Superior temporal gyrus (tissue), 1 donor: ENCODE results near the gene SIPA1L3.

Experiments used
- DNase-seq: peaks from one replicate; pipeline ENCODE4 v3.0.0-alpha.2; 2016; ENCODE audit errors: extremely low spot score

Gene SIPA1L3

DNA sequence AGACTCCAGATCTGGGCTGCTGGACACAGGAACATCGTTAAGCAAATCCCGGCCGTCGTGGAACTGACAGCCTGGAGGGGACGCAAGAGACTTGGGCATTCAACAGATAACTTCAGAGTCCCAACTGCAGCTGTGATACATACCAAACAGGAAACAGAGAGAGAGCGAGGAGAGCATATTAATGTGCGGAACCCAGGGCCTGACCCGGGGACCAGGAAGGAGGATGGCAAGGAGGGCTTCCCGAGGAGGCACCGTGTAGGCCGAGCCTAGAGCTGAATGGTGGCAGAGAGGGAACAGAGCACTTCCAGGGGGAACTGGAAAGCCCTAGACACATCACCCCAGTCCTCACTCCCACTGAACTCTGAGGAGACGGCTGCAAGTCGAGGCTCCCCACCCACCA, 68.1 kb downstream of the SIPA1L3 start:
- peak; percentile 54 for DNase-seq

DNA sequence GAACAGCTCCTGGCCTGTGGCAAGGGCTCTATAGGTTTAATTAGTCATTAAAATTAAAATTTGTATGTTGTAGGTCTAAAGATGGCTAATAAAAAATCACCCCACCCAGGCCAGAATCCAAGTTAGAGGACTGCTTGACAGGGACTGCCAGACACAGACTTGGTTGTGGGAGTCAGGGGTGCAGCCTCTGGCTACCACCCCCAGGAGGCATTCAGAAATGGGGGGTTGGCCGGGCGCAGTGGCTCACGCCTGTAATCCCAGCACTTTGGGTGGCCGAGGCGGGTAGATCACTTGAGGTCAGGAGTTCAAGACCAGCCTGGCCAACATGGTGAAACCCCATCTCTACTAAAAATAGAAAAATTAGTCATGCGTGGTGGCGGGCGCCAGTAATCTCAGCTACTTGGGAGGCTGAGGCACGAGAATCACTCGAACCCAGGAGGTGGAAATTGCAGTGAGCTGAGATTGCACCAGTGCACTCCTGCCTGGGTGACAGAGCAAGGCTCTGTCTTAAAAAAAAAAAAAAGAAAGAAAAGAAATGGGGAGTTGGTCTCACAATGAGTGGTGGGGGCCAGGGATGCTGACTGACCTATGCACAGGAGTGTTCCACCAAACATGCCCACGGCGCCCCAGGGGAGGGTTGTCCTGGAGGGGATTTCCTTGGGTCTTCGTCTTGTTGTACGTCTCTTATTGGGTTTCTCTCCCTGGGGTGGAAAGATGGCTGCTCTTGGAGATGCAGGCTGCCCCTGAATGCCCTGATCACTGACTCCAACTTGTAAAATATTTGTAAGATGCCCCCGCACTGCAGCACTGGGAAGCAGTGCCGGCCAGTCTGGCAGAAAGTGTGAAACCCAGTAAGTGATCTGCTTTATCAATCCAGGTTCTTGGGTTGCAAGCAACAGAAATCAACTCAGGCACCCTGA, 68.8 kb downstream of the SIPA1L3 start:
- no peak for DNase-seq

DNA sequence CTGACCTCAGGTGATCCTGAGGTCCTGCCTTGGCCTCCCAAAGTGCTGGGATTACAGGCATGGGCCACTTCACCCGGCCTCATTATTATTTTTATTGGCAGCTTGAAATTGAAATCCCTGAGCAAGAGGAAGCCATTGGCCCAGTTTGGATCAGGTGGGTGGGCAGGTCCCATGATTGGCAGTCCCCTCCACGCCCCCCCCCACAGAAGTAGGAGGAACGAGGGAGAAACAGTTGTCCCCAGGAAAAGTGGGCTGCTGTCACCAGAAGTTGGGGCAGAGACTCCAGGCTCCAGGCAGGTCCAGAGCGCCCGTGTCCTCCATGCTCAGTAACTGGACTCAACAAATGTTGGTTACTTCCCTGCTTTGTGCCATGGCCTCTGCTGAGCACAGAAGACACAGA, 70.4 kb downstream of the SIPA1L3 start:
- no peak for DNase-seq

DNA sequence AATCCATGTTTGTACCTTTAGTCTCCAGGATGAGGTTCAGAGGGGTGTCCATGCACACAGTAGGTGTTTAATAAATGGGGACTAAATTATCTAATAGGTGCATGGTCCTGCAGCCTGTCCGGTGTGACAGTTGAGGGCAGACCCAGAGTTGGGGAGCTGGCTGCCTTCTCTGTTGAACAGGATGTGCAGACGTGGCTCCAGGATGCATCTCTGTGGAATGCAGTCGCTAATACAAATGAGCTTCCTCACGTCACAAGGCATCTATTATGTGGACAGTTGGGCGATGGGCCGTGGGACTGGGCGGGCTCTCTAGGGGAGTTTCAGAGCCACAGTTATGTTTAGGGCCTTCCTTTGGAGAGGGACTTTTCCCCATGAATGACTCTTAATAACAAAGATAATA, 71.0 kb downstream of the SIPA1L3 start:
- DNase-seq, result peak; percentile 69

DNA sequence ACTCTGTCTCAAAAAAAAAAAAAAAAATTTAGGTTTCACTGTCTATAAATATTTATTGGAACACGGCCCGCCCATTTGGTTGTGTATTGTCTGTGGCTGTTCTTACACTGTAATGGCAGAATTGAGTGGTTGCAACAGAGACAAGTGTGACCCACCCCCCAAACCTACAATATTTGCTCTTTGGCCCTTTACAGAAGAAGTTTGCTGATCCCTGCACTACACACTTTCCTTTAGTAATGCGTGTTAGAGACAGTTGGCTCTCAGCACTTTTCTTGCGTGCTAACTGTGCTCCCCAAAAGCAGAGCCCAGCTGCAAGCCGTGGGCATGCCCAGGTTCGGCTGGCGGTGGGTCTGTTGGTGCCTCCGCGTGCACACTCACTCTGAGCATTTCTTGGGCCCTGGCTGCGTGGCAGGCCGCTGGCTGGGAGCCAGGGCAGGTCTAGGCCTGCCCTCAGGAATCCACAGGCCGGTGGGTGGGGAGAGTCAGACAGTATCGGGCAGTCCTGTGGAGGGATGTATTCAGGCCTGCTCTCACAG, 72.6 kb downstream of the SIPA1L3 start:
- DNase-seq, result no peak

DNA sequence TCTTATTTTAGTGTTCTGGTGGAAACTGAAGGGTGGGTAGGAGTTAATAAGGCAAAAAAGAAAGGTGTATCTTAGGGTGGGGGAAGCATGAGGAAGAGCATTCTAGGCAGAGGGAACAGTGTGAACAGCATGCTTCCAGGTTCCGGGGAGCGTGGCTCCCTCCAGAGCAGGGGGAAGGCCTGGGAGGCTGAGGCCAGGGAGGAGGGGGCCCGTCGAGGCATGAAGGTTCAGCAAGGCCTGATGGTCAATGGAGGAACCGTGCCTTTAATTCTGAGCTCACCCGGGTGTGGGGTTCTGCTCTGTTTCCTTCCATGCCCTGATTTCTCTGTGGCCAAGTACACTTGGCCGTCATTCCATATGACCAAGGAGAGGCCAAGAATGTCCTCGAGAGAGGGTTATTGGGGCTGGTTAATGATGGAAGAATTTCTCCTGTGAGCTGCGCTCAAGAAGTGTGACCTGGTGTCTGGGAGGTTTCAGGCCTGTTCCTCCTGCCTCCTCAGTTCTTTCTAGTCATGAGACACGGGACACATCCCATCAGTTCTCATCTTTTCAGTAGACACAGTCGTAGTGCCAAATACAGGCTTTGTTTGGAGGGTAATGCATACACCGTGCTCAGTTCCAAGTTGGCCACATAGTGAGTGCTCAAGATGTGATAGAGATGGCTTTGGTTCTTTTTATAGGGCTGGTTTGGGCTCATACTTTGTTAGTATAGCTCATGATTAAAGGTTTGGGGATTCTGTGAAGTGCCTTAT, 73.6 kb downstream of the SIPA1L3 start:
- DNase-seq, result peak; percentile 33

DNA sequence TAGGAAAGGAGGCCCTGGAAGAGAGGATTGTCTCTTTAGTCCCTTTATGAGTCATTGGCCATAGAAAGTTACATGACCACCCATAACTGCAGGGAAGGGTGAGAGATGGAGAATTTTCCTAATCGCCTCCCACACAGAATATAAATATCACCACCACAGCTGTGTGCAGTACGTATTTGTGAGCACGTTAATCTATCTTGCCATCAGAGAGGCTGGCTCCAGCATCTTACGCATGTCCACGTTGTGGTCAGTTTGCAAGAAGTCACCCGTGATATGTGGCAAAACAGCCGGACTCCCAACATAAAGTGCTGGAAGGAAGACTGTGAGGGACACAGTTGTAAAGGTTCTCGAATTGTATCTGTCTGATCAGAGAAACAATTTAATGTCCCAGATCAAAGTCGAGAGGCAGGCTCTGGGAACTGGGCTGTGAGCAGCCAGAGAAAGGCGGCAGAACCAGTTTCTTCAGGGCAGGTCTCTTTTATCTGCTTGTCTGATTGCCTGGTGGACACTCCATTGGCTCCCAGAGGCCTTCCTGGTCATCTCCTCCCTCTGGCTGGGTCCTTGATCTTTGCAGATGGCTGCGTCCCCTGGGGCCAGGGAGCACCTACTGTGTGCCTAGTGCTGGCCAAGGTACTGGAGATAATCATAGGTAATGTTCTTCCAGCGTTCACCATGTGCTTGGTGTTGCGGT, 74.9 kb downstream of the SIPA1L3 start:
- no peak for DNase-seq

DNA sequence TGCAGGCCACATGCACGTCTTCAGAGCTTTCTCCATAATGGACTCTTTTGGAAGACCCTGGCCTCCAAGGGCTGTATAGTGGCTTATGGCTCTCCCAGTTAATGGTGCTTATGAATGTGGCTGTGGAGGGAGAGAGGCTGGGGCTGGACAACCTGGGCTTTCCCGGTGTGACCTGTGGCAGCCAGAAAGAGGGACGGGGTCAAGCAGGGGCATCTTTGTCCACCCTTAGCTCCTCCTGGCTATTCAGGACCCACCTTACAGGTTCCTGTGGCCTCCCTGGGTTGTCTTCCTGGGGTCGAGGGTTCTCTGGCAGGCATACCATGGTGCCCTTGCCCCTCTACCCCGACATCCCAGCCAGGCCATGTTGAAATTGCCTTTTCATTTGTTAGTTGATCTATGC, 75.6 kb downstream of the SIPA1L3 start:
- no peak for DNase-seq

DNA sequence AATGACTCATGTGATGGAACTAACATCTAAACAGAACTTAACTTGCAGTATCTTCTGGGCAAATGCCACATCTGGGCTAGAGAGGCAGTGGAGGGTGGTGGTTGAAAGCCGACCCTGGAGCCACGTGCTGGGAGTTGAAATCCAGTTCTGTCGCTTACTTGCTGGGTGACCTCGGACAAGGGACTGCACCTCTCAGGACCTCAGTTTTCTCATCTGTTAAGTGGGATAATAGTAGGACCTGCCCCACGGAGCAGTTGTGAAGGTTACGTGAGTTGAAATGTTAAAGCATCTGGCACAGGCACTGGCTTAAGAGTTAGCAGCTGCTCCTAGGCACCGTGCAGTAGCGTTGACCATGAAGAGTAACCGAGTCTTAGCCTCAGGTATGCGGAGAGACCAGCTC, 76.1 kb downstream of the SIPA1L3 start:
- no peak for DNase-seq

DNA sequence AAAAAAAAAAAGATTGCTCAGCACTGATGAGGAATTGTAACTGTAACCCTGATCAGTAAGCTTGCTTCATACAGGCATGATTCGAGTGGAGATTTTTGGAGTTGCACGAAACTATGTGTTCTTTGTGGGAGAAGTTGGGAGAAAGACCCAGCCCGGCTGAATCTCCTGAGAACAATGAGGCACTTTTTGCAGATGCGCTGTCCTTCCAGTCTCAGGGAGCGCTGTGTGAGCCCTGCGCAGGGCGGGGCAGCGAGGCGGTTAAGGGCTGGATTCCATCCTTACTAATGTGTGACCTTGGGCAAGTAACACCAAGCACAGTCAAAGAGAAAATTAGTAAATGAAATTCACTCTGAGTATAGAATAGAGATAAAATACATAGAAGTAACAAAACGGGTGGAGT, 76.9 kb downstream of the SIPA1L3 start:
- DNase-seq, result peak; percentile 72

DNA sequence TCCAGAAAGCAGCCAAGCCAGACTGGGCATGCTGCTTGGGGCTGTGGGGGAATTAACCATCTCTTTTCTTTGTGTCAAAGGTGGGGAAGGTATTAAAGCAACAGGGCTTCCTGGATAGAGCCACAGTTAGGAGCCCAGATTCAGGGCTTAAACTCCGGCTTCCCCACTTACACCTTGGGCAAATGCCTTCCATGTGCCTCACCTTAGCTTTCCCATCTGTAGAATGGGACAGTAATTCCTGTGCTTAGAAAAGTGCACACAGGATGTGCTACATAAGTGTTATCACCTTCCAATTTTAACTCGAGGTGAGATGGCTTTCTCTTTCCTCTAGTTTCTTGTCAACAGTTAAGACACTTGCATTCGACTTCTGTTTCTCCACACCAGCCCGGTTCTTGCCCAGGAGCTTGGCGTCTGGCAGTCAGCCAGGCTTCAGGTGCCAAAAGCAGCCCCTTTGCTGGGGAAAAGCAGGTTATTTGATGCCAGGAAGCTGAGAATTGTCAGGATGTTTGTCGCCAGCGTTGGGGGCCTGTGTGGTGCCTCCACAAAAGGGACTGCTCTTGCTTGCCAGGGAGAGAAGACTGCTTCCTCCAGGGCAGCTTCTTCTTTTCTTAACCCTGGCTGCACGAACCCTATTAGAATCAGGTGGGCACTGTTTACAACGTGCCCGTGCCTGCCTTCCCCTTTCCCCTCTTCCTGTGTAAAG, 79.2 kb downstream of the SIPA1L3 start:
- DNase-seq, result no peak

DNA sequence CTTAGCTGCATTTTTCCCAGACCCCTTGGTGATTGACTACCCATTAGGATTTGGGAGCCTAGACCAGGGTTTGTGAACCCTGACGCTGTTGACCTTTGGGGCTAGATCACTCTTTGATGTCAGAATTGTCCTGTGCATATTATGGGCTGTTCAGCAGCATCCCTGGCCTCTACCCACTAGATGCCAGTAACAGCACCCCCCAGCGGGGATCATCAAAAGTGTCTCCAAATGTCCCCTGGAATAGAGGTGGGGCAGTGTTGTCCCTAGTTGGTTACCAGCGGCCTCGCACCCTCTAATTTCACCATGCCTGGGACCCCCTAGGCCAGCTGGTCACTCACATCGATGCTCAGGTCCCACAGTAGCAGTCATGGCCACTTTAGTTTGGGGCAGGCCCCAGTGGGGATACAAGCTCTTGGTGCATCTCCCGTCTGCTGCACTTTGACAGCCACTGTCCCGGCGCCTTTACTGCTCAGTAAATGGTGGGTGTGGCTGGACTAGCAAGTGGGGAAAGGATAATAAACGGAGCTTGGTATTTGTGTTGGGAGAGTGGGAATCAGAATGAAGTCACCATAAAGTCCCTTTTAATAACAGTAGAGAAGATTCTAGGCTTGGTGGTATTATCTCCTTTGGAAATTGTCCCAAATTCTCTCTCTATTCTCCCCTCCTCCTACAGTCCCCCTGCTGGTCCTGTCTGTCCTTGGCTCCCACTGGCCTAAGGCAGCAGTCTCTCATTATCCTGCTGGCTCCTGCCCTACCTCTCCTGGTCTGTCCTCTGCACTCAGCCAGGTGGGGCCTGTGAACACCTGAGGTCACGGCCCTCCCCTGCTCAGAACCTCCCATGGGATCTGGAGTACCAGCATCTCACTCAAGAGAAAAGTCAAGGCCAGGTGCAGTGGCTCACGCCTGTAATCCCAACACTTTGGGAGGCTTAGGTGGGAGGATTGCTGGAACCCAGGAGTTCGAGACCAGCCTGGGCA, 80.6 kb downstream of the SIPA1L3 start:
- no peak for DNase-seq

DNA sequence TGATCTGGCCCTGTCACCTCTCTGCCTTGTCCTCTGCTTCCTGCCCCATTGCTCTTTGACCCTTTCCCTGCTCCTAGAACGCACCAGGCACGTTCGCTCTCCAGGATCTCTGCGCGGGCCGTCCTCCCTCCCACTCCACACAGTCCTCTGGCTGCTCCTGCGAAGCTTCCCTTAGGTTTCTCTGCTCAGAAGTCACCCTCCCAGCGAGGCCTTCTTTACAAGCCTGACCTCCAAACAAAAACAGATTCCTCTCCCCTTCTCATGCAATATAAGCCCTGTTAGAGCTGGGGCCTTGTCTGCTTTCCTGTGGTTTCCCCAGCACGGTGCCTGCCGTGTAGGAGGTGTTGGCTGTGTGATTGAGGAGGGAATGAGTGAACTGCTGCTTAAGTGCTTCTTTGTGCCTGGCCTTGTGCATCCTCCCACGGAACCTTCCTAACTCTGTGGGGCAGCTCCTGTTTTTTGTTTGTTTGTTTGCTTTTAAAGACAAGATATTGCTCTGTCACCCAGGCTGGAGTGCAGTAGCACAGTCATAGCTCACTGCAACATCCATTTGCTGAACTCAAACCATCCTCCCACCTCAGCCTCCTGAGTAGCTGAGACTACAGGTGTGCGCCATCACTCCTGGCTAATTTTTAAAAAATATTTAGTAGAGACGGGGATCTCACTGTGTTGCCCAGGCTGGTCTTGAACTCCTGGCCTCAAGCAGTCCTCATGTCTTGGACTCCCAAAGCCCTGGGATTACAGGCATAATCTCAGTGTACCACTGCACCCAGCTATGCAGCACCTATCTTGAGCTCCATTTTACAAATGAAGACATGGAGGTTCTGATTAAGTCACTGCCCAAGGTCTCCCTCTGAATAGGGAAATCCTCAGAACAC, 82.0 kb downstream of the SIPA1L3 start:
- DNase-seq, result no peak

DNA sequence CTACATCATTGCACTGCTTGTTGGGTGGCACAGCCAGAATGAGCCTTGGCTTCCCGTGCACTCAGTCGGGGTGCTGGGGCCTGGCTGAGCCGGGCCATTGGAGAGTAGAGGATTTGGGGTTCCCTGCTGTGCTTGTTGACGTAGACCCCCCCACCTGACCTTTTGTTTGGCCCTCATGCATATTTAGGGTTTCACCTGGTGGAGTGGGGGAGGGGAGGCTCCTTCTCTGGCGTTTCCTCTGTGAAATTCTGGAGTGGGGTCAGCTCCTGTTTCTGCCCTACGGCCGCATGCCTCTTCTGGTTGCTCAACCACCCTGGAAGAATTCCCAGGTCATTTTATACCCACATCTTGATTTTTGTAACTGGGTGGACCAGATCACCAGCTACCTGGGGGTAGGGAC, 82.8 kb downstream of the SIPA1L3 start:
- DNase-seq, result no peak

DNA sequence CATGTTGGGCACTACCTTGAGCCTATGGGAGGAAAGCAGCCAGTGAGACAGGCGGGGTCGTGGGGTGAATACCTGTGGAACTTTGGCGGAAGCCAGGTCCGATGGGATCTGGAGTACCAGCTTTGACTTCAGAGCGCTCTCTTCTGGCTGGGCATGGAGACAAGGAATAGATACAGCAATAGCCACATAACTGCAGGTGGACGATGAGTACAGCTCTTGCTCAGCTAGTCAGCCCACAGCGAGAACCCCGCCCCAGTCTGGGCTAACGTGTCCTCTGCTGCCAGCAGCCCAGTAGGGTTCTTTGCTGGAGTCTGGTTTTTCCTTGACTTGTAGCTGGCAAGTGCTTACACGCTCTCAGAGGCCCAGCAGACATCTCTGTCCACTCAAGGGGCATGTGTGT, 83.4 kb downstream of the SIPA1L3 start:
- no peak for DNase-seq

DNA sequence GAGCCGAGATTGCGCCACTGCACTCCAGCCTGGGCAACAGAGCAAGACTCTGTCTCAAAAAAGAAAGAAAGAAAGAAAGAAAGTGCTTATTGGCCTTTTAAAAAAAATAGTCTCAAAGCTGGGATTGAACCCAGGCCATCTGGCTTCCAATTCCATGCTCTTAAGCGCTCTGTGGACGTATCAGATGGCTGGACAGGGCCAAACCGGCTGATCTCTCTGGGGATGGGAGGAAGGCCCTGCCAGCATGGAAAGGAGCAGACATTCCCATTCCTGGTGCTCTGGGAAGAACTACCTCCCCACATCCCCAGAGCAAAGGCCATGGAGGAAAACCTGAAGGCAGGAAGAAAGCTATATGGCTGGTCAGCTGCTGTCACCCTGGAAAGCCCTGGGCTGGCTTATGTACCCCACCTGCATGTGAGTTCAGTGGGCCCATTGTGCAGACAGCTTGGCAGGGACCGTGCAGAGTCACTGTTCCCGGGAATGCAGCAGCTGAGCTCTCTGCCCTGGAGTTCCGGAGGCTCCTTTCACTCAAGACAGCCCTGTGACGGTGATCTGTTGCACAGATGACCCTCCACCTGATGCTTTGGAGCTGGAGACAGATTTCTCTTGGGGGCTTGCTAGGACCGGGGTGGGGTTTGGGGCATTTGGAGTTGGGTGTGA, 84.3 kb downstream of the SIPA1L3 start:
- no peak for DNase-seq

DNA sequence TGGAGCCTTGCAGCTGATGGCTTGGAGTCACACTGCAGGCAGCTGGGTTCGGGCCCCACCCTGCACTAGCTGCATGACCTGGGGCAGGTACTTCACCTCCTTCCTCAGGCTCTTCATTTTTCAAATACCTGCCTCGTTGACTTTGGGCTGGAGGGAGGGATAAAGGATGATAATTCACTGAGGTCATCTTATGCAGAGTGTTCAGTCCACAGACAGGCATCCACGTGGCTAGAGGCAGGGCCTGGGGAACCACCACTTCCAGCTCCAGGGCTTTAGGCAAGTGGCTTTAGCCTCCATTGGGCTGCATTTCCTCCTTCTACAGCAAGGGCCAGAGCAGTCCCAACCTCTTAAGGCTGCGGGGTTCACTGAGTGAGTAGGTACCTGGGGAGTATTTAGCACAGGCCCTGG, 84.8 kb downstream of the SIPA1L3 start:
- no peak for DNase-seq

DNA sequence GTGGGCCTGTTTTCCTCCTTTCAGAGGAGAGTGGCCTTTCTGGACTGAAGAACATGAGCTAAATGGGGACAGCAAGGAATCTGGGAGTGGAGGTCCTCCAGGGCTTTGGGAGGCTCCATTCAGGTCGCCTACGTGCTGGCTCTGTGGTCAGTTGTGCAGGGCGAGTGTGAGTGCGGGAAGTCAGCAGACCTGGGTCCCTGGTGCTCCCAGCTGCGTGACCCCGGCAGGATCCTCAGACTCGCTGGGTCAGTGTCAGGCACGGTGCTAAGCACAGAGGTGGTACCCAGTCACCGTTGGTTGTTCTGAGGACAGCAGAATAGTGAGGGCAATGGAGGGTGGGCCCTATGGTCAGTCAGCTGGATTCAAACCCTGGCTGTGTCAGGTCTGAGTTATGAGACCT, 85.8 kb downstream of the SIPA1L3 start:
- no peak for DNase-seq

DNA sequence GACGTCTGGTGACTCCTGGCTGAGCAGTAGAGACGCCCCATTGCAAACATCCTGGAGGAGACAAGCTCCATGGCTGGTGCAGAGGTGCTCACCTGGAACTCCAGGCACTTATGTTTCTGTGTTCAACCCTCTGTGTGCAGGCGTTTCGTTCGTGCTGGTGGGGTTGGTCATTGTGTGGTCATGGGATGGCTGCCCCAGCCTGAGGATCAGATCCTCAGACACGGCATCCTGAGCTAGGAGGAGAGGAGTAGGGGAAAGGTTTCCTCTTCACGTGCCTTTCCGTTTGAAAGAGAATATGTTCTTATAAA, 87.8 kb downstream of the SIPA1L3 start:
- DNase-seq, result no peak
